Activated CD4-positive, alpha-beta T cell treated with anti-CD3 and anti-CD28 coated beads, Interleukin-2, amount 50 U/mL, for 4 hours (primary cell): ENCODE results near the gene IFT88.
"Not testable (repeated sequence)": the region's sequence is repeated elsewhere in the genome, so short reads cannot be mapped to it uniquely, and the experiment has no call there.

Experiments used
- DNase-seq, 2 experiments: peaks; one replicate each; pipeline ENCODE4 v3.0.0-alpha.2; 2020

The IFT88 gene

DNA sequence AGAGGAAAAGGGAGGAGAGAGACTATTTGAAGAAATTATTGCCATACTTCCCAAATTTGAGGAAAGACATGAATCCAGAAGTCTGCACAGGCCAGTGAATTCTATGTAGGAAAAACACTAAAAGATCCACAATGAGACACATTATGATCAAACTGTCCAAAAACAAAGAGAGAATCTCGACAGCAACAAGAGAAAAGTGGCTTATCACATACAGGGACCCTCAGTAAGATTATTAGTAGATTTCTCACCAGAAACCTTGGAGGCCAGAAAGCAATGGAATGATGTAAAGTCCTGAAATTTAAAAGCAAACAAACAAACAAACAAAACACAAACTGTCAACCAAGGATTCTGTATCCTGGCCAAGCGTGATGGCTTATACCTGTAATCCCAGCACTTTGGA, 80.8 kb downstream of the IFT88 start:
- DNase-seq: no peak

DNA sequence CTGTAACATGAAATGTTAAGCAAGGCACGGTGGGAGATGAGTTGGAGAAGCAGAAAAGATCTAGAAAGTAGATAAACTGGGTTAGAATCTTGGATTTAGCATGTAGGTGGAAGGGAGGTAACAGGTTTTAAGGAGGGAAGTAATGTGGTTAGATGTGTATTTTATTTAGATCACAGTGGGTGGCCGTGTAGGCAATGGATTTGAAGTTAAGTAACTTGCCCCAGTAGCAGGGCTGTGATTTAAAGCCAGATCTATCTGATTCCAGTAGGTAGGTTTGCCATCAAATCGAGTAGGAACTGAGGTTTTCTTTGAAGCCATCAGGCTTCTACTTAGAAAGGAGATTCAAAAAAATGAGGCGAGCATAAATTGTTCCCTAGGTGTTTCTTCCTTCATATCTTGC, 86.0 kb downstream of the IFT88 start:
- DNase-seq: no peak

DNA sequence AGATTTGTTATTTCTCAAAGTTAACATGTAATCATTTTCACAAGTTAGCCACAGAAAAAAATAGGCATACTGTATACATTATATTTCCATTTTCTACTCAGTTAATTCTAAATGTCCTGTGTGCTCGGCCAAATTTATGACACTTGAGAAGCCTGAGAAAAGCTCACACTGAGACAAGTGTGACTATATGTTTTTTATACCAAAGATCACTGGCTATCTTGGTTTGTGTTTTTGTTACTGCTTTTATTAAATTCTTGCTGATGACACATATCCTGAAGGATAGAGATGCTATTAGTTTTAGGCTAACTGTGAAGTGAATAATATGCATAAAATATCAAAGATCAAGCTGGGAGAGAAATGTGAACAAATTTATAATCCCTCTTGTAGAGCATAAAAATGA, 87.2 kb downstream of the IFT88 start:
- no peak for DNase-seq

DNA sequence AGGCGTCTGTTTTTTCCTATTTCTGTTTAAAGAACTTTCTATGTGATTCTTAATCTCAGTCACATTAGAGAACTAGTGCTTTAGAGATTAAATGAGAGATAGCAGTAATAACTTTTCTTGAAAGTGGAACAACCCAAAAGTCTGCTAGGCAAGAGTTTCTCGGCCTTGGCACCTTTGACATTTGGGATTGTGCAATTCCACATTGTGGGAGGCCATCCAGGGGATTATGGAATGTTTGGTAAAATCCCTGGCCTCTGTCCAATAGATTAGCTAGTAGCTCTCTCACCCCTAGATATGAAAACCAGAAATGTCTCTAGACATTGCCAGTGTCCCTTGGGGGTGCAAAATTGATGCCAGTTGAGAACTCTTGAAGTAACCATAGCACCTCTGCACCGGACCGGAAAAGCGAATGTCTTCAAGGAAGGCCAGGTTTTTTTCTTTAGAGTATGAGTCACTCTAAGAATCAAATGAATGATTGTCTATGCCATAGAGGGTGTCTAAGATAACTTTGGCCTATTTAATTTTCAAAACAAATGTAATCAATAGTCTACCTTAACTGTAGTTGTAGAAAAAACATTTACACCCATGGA, 91.6 kb downstream of the IFT88 start:
- no peak for DNase-seq

DNA sequence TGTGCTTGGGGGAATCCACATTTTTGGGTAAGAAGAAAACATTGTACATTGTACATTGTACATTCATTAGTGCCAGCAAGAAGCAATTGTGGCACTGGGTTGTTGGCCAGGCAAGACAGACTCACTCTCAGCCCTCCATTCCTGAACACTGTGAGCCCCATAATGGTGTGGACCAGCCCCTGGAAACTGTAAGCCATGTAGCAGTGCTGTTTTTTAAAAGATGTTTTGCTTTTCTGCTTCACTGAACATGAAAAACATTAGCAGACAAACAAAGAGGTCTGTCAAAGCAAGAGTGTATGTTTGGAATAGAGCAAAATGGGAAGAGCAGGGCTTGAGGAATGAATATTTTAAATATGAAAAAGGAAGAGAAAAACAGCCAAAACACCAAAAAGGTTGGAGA, 97.4 kb downstream of the IFT88 start:
- DNase-seq: no peak

DNA sequence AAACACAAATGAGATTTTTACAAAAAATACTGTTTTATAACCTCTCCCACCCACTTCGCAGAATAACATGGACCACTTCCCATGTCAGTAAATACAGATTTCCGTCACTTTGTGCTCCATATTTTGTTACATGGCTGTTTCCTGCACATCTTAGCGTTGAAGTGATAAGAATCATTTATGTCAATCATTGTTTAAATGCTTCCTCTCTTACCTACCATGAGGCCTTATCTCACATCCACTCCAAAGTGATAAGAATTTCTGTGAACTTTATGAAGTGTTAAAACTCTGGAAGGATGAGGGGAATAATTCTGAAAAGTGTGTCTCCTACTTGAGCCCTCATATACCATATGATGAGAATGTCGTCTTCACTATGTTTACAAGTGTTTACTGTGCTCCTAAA, 100.0 kb downstream of the IFT88 start:
- DNase-seq: no peak

DNA sequence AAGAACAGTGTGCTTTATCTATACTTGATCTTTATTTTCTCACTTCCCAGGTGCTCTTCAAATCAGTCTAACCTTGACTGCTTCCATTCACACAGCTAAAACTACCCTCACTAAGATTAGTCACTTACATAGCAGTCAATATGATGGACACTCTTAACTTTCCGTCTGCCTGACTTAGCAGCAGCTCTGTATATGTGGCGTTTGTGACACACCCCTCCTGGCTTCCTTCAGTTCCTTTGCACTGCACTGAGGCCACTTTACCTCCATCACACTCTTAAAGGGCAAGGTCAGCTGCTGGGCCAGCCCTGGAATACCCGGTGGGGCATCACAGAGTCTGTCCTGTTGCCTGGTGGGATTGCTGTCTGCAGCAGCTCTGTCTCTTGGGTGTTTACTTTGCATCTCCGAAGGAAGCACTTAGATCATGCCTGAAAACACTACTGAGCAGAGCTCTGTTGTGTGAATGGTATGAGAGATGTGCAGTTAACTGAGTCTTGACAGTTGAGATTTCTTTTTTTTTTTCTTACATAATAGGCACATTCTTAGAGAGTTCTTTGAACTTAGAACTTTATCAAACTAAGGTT, 101.0 kb downstream of the IFT88 start:
- no peak for DNase-seq

DNA sequence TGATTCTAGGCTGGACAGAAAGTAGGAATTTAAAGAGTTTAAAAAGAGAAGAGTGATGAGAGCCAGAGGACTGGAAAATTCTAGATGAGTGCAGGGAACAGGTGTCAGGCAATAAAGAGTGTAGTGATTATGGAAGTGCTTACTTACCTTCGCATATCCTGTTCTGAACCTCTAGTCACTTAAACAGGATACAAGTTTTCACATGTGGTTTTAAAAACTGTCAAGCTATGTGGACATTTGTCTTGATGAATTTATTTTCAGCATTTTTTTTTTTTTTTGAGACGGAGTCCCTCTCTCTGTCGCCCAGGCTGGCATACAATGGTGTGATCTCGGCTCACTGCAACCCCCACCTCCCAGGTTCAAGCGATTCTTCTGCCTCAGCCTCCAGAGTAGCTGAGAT, 102.2 kb downstream of the IFT88 start:
- DNase-seq: no peak

DNA sequence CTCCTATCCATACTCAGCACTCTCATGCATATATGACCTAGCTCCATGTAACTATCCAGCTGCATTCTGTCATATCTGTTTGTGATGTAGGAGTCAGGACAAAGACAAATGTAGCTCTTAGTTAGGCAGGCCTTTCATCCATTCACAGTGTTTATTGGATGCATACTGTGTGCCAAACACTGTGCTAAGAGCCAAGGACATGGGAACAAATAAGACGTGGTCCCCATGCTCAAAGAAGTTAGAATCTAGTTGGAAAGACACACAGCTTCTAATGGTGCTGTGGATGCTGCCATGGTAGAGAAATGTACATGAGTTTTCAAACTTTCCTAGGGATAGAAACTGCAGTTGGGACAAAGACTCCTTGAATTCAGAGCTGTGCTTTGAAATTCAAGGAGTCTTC, 104.8 kb downstream of the IFT88 start:
- DNase-seq: no peak

DNA sequence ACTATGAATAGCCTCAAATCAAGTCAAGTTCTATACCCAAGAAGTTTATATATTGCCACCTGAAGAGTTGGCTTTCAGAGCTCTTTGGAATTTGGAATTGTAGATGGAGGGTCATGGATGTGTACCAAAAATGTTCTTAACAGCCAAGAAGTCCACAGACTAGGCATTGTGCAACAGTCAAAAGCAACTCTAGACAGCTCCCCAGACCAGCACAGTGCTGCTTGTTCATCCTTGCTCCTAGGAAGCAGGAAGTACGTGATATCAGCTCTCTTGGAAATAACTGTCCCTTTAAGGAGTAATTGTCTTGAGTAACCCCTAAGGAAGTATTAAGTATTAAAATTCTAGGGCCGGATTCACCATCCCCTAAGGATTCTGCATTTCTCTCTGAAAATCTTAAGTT, 105.8 kb downstream of the IFT88 start:
- DNase-seq: no peak

DNA sequence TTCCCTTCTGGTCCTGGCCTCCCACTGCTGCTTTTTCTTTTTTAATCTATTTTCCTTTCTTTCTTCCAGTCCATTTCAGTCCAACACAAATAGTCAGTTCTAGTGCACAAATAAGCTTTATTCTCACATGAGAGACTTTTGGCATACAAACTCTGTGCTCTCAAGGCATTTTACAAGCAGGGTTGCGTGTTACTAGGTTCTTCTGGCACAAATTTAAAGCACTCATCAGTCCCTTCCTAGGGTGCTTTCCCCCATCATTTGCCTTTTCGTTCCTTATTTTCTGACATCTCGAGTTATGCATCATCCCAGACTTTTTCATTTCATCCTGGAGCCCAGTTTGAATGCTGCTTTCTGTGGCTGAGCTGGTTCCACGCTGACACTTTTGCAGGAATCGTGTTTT, 106.8 kb downstream of the IFT88 start:
- no peak for DNase-seq

DNA sequence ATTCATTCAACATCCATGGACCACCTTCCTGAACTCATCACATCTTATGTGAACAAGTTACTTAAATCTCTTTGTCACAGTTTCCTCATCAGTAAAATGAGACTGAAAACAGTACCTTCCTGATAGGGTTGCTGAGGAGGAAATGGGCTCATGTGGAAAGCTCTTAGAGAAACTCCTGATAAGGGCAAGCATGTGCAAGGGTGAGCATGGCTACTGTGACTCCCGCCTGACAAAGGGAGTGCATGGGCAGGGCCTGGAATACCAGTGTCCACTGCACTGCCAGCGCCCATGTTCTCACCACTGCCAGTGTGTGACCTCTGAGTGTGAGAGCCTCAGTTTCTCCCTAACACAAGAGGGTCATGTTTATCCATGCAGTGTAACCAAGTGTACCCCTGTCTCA, 109.3 kb downstream of the IFT88 start:
- DNase-seq: no peak

DNA sequence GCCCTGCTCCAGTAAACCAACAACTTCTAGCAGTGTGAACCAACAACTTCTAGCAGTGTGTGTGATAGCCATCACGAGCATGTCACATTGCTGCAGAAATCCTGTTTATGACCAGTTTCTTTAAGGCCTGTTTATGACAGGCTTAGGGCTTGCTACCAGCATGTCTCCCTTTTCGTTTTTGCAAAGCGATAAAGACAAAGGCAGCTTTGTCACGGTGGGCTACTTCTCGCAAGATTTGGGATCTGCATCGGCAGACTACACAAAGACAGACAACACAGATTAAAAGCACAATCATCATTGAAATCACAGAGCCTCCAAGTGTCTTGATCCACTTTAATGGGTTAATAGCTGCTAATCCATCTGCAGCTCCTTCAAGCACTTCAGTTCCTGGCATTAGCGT, 111.6 kb downstream of the IFT88 start:
- not testable (repeated sequence) for DNase-seq

DNA sequence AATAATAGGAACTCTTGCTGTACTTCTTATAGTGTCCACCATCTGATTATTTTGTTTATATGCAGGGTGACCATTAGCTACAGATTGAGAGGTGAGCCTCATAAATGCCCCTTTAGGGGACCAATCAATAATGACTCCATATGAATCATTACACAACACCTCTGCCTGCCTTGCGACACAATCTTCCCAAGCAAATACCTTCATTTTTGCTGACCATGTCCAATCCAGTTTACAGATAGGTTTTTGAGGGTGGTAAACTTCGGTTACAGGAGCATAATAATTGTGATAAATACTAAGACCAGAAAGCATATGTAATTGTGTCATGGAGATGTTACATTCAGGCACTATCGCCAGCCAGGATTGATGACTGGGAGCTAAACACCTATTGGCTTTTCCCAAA, 112.9 kb downstream of the IFT88 start:
- DNase-seq: no peak

DNA sequence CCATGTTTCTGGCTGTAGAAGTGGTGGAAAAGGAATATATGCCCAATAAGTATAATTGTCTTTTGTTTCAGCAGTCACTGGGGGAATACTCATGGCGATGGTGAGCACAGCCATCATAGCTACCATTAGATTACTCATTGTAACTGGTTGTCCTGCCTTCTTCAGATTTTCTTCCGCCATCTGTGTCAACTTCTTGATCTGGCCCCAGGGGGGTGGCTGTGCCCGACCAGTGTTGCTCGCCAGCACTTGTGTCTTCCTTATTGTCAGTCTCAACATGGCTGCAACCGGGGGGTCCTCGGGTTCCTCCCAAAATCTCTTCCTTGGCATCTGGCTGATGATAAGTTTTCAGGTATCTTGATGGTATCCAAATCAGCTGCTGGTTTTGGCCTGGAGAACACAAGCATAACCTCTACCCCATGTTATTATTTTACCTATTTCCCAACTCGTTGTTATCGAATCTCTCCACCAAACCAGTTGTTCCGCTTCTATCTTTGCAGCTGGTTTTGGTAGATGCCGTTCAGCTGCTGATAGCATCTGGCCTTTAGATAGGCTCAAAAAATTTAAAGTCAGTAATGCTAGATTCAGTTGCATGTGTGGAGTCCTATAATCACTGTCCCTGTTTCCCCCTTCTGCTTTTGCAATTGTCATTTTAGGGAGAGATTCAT, 113.6 kb downstream of the IFT88 start:
- no peak for DNase-seq

DNA sequence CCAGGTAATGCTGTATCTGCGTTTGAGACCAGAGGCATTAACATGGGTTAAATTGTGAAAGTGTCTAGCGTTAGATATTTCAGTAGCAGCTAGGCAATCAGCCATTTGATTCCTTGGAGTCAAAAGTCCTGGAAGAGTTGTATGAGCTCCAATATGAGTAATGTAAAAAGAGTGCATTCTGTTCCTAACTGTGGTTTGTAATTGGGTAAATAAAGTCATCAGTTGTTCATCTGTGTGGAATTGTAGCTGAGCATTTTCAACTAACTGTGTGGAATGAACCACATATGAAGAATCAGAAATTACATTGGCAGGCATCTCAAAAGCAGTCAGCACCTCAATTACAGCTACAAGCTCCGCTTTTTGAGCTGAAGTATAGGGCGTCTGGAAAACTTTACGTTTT, 114.5 kb downstream of the IFT88 start:
- not testable (repeated sequence) for DNase-seq

DNA sequence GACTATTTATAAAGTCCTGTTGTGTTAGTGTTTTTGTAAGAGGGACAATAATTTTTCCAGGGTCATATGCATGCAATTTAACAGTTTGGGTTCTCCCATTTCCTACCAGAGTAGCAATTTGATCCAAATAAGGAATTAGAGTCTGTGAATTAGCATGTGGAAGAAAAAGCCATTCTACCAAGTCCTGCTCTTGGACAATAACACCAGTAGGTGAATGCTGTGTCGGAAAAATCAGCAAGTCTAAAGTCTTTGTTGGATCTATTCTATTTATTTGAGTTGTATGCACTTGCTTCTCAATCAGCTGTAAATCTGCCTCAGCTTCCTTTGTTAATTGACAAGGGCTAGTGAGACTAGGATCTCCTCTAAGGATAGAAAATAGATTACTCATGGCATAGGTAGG, 115.1 kb downstream of the IFT88 start:
- no peak for DNase-seq

DNA sequence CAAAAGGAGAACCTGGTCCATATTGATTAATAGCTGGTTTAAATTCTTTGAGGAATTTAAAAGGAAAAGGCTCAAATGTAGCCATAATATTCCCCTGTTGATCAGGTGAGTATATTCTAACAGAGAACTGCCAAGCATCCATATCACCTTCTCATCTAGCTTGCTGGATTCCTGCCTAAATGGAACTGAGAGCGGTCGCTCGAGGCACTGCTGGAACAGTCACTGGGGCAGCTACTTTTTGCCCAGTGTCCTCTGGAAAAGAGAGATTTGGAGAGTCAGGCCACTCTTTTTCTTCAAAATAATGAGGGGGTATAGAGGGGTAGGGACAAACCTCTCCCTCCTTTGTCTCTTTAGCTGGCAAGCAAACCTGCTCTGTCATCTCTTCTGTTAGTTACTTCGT, 117.1 kb downstream of the IFT88 start:
- DNase-seq: no peak

DNA sequence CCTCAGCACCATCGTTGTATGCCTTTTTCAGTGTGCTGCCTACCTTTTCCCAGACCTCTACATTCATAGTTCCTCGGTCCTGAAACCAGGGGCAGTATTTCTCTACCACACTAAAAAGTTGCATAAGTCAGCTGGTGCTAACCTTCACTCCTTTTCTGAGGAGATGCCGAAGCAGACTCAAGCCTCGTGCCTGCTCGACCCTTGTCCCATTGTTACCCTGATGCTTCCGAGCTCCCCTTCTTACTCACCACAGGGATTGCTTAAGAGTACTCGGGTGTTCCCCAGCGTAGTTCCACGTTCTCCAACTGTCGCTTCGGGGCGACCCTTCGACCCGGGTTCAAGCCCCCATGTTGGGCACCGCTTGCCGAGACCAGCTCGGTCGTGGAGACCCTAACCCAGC, 117.6 kb downstream of the IFT88 start:
- no peak for DNase-seq

DNA sequence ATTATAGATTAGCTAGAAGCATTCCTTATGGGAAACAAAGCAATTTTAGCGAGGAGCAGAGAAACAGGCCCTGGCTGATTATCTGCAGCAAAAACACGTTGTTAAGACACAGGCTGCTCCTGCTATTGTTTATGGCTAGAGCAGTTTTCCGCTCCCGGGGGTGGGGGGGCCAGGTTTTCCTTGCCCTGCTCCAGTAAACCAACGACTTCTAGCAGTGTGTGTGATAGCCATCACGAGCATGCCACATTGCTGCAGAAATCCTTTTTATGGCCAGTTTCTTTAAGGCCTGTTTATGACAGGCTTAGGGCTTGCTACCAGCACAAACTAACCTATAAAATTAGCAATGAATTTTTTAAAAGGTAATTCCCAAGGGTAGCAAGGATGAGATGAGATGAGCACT, 118.1 kb downstream of the IFT88 start:
- no peak for DNase-seq

DNA sequence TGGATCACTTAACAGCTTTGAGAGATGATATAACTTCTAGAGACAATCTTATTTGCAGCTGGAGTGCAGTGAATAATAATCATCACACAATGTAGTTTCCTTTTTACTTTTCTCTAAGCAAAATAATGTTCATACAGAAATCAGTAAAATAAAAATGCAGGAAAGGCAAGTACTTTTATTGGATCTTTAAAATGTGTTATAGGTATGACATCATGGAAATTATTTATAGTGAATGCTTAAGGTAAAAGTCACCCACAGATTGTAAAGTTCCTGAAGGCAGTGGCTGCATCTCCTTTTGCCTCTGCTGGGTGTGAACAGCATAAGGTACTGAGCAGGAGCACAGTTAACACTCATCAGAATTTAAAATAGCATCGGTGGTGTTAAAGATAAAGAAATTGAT, 119.2 kb downstream of the IFT88 start:
- no peak for DNase-seq

DNA sequence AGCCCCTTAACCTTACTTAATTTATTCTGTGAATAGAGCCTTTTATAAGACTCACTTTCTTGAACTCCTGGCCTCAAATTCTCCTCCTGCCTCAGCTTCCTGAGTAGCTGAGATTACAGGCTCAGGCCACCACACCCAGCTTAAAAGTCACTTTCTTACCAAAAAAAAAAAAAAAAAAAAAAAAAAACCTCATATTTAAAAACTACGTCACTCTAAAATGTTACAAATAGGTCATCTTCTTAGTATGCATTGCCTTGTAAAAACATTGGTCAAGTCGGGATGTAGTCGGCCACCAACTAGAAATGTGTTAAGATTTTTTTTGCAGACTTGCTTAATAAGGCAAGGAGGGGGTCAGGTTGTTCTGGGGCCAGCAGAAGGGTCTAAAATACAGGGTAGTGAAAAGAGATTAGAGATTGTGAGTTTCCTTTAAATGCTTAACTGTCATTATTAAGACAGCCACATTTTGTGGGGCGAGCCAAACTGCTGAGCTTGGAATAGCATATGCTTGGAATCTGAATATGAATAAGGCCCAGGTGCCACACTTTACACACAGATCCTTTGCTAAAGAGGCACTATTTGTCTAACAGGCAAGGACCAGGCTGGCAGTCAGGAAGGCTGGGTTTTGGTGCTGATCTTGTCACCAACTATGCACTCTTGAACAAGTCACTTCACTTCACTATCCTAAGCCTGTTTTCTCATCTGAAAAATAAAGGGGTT, 120.1 kb downstream of the IFT88 start:
- DNase-seq: no peak

DNA sequence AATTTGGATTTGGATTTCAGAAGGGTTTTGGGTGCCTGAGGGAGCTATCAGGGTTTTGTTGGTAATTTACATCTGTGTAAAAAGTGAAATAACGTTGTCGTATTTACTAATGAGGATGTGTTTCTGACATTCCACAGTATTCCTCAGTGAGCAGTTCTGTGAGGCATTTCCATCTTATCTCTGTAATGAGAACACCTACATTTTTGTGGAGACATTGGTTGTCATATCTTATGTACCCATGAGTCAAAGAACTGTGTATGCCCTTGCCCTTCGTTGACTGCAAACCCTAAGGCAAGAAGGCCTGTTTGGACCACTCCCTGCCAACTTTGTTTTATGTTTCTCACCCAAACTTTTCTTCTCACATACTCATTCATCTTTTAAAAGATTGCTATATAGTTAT, 122.3 kb downstream of the IFT88 start:
- DNase-seq: no peak

DNA sequence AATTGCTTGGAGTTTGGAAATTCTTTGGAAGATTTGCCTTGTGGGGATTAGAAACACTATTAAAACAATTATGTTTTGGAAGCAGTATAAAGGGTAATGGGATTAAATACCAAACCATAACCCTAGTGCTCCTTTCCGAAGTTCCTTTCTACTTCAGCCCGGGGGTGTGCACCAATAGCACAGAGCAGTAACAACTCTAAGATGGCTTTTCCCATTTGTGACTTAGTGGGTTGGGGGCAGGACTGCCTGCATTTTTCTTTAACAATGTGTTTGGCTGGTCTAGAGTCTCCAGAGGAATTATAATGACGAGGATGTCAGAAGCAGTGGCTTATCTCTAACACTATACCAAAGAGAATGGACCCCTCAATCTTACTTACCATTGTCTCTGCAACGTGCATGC, 124.7 kb downstream of the IFT88 start:
- DNase-seq: no peak
